ENCODE results near the gene NAGA. TPM values are rescaled to one million over a fixed set of nuclear protein-coding genes. Genes with fewer than 3 reads are reported as not detected.
"Not testable (repeated sequence)": the region's sequence is repeated elsewhere in the genome, so short reads cannot be mapped to it uniquely, and the experiment has no call there.

NAGA gene
- total RNA-seq (ENCODE audit: unreplicated experiment), result 26.0 TPM
- long read RNA-seq, transcript NAGA-201 (9 exons, 3,694 nt), result major isoform, 9 of 20 reads
- long read RNA-seq, partial matches to known transcripts, result 1 of 20 reads
- long read RNA-seq, other reads (novel, unspliced or antisense), result 2 of 20 reads

- H3K4me1 Mint-ChIP-seq (ENCODE audit: unreplicated experiment), result no peaks in the 10 kb centered on the region
- H3K27ac Mint-ChIP-seq (ENCODE audit: unreplicated experiment), result no peak within 1 kb of the TSS
- DNase-seq (ENCODE audit: low spot score), result peak; percentile 87
- H3K27me3 Mint-ChIP-seq (ENCODE audit: unreplicated experiment), result peaks cover 6% of the 10 kb centered on the region
- H3K36me3 Mint-ChIP-seq (ENCODE audit: low read depth, unreplicated experiment), result peaks cover 11% of the 10 kb centered on the region
- peak within 1 kb of the TSS; percentile 89 for H3K4me3 Mint-ChIP-seq (ENCODE audit: unreplicated experiment)
- TF ChIP-seq CTCF (IDR thresholded peaks at IDR 0.05; ENCODE audit: unreplicated experiment), result no peak
- no peaks in the 10 kb centered on the region for H3K9me3 Mint-ChIP-seq (ENCODE audit: unreplicated experiment)
These were observed at the start of gene NAGA for GRCh38 chr22:42070517-42071422. Gene NAGA (minus strand): TSS chr22:42070812. CDS start chr22:42070297, 515 bp downstream.

GRCh38 chr22:42116848-42117424 lies 46.3 kb upstream of the NAGA start:
- no peak for DNase-seq (ENCODE audit: low spot score)
- no peak for TF ChIP-seq CTCF (IDR thresholded peaks at IDR 0.05; ENCODE audit: unreplicated experiment)
- H3K9me3 Mint-ChIP-seq (ENCODE audit: unreplicated experiment), result no peaks in the 10 kb centered on the region
- peaks cover 3% of the 10 kb centered on the region for H3K27me3 Mint-ChIP-seq (ENCODE audit: unreplicated experiment)
- H3K4me1 Mint-ChIP-seq (ENCODE audit: unreplicated experiment), result peaks cover 11% of the 10 kb centered on the region
- peaks cover 15% of the 10 kb centered on the region for H3K36me3 Mint-ChIP-seq (ENCODE audit: low read depth, unreplicated experiment)
- no peak overlapping the region for H3K4me3 Mint-ChIP-seq (ENCODE audit: unreplicated experiment)
- H3K27ac Mint-ChIP-seq (ENCODE audit: unreplicated experiment), result no peak overlapping the region

- not testable (repeated sequence) for H3K9me3 Mint-ChIP-seq (ENCODE audit: unreplicated experiment); H3K27ac Mint-ChIP-seq (ENCODE audit: unreplicated experiment); H3K27me3 Mint-ChIP-seq (ENCODE audit: unreplicated experiment); DNase-seq (ENCODE audit: low spot score); H3K4me1 Mint-ChIP-seq (ENCODE audit: unreplicated experiment)
- peaks cover 15% of the 10 kb centered on the region for H3K36me3 Mint-ChIP-seq (ENCODE audit: low read depth, unreplicated experiment)
- peak overlapping the region; percentile 56 for H3K4me3 Mint-ChIP-seq (ENCODE audit: unreplicated experiment)
These were observed 44.8 kb upstream of the NAGA start for GRCh38 chr22:42115420-42115830.

GRCh38 chr22:42114721-42115120 lies 44.1 kb upstream of the NAGA start:
- H3K27ac Mint-ChIP-seq (ENCODE audit: unreplicated experiment), result no peak overlapping the region
- H3K4me1 Mint-ChIP-seq (ENCODE audit: unreplicated experiment), result peaks cover 2% of the 10 kb centered on the region
- no peak for TF ChIP-seq CTCF (IDR thresholded peaks at IDR 0.05; ENCODE audit: unreplicated experiment)
- H3K36me3 Mint-ChIP-seq (ENCODE audit: low read depth, unreplicated experiment), result peaks cover 15% of the 10 kb centered on the region
- no peak for DNase-seq (ENCODE audit: low spot score)
- H3K27me3 Mint-ChIP-seq (ENCODE audit: unreplicated experiment), result peaks cover 2% of the 10 kb centered on the region
- no peak overlapping the region for H3K4me3 Mint-ChIP-seq (ENCODE audit: unreplicated experiment)
- H3K9me3 Mint-ChIP-seq (ENCODE audit: unreplicated experiment), result no peaks in the 10 kb centered on the region

- DNase-seq (ENCODE audit: low spot score); H3K27ac Mint-ChIP-seq (ENCODE audit: unreplicated experiment); H3K4me3 Mint-ChIP-seq (ENCODE audit: unreplicated experiment); H3K9me3 Mint-ChIP-seq (ENCODE audit: unreplicated experiment); H3K27me3 Mint-ChIP-seq (ENCODE audit: unreplicated experiment); H3K4me1 Mint-ChIP-seq (ENCODE audit: unreplicated experiment): not testable (repeated sequence)
- peaks cover 12% of the 10 kb centered on the region for H3K36me3 Mint-ChIP-seq (ENCODE audit: low read depth, unreplicated experiment)
These were observed 42.2 kb upstream of the NAGA start for GRCh38 chr22:42112793-42113192.
